Measurements from ENCODE around the gene WDR27.

GRCh38 chr6:169501128-169501527 is 200.7 kb downstream of the WDR27 start:
- no peak for TF ChIP-seq CTCF (IDR thresholded peaks at IDR 0.05)
- no peak for TF ChIP-seq POLR2A (IDR thresholded peaks at IDR 0.05)

Measured in esophagus squamous epithelium (tissue), 4 donors.